ENCODE data around the gene TNFRSF21.

DNA sequence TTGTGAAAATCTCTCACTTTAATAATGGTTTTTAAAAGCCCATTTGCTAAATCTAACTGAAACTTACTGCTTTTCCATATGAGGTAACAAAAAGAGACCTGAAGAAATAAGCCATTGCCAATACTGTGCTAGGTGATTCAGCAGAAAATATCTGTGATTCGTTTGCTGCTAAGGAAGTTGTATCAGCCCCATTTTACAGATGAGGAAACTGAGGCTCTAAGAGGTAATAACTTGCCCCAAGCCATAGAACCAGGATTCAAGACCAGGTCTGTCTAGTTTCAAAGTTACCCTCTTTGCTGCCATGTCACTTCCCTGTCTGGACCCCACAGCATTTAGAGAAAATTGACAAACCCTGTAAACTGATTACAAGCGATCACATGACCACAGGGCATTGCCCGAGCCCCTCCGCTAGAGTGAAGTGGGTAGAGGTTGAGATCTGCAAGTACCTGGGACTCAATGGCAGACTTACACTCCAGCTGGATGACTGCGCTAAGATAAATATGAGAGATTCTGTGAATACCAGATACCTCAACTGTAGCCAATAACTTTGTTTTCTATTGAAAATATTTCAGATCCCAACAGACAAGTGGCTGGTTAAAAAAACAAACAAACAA, 69.3 kb downstream of the TNFRSF21 start:
- TF ChIP-seq GATA2 (IDR thresholded peaks at IDR 0.05; ENCODE audit: low read depth, low read length), result no peak
- no peak for TF ChIP-seq GATA3 (IDR thresholded peaks at IDR 0.05; ENCODE audit: low read depth, low read length)

Measured in SH-SY5Y (cell line).